HepG2 (cell line): ENCODE measurements around the gene FITM1. TPM values are rescaled to one million over a fixed set of nuclear protein-coding genes. Genes with fewer than 3 reads are reported as not detected.

ENCODE experiments used
- ADNP ChIP-seq: sonication (generic); formaldehyde crosslinking; IDR thresholded peaks from 2 replicates; pipeline ENCODE4 v1.4.0; 2020; ENCODE audit warnings: missing genetic modification reagents
- CREB1 ChIP-seq, 2 experiments: fragments of 450-650 bp in 1 of 2; IDR thresholded peaks; 2 replicates each; pipeline ENCODE4 v1.6.1; 2016 to 2017; ENCODE audit warnings: control low read depth in 1 of 2, mild to moderate bottlenecking in 1 of 2, missing compliant biosample characterization in 1 of 2, missing genetic modification characterization in 1 of 2
- DPF2 ChIP-seq: sonication (generic); formaldehyde crosslinking; IDR thresholded peaks from 2 replicates; pipeline ENCODE4 v1.4.0; 2020; ENCODE audit warnings: mild to moderate bottlenecking, low read depth, missing genetic modification reagents, borderline replicate concordance
- FOXK1 ChIP-seq: sonication (generic); formaldehyde crosslinking; IDR thresholded peaks from 2 replicates; pipeline ENCODE4 v1.4.0; 2020; ENCODE audit warnings: low read depth, missing genetic modification reagents, borderline replicate concordance
- HES4 ChIP-seq: sonication (generic); formaldehyde crosslinking; IDR thresholded peaks from 2 replicates; pipeline ENCODE4 v1.9.0; 2021; ENCODE audit warnings: mild to moderate bottlenecking, missing genetic modification reagents, borderline replicate concordance
- JARID2 ChIP-seq: sonication (generic); formaldehyde crosslinking; IDR thresholded peaks from 2 replicates; pipeline ENCODE4 v1.8.1; 2023; ENCODE audit warnings: missing genetic modification reagents, inconsistent platforms; ENCODE audit not compliant: insufficient replicate concordance
- MIER3 ChIP-seq: IDR thresholded peaks from 2 replicates; pipeline ENCODE4 v1.6.1; 2016; ENCODE audit warnings: missing compliant biosample characterization, borderline replicate concordance
- RAD21 ChIP-seq: fragments of 450-650 bp; formaldehyde crosslinking; IDR thresholded peaks from 2 replicates; pipeline ENCODE4 v1.5.0; 2020; ENCODE audit warnings: mild to moderate bottlenecking
- SIN3B ChIP-seq: fragments of 150-350 bp; IDR thresholded peaks from 2 replicates; pipeline ENCODE4 v1.6.1; 2014; ENCODE audit warnings: low read length
- TCF7L2 ChIP-seq: IDR thresholded peaks from 2 replicates; pipeline ENCODE4 v1.6.1; 2011; ENCODE audit warnings: mild to moderate bottlenecking, low read depth, low read length, moderate library complexity
- ZFP1 ChIP-seq: IDR thresholded peaks from 2 replicates; pipeline ENCODE4 v1.6.1; 2016
- ZNF33A ChIP-seq: sonication (generic); formaldehyde crosslinking; IDR thresholded peaks from 2 replicates; pipeline ENCODE4 v1.5.1; 2020; ENCODE audit warnings: missing genetic modification reagents, mild to moderate bottlenecking, moderate library complexity, borderline replicate concordance
- ZZZ3 ChIP-seq: sonication (generic); formaldehyde crosslinking; IDR thresholded peaks from 2 replicates; pipeline ENCODE4 v1.4.0; 2020; ENCODE audit warnings: missing genetic modification reagents, mild to moderate bottlenecking, borderline replicate concordance
- polyA plus RNA-seq, 8 experiments: library from polyadenylated mRNA; depleted of rRNA in 3 of 8; stranded (reverse) in 7 of 8; unstranded in 1 of 8; fragments of >200 nt; fragmentation: Illumina TruSeq in 4 of 8; extraction: Trizol in 4 of 8; gene quantifications; 2 replicates each; pipeline versions ENCODE4 v1.2.1 to v1.2.3, GENCODE V29; 2011 to 2016; ENCODE audit warnings: low read depth in 4 of 8, missing spikeins in 1 of 8, mixed read lengths in 1 of 8; ENCODE audit not compliant: insufficient read depth in 1 of 8
- total RNA-seq, 5 experiments: library from RNA; depleted of rRNA; stranded (reverse); fragments of >200 nt; fragmentation: Illumina TruSeq; extraction: Trizol; gene quantifications; 2 replicates each; pipeline ENCODE4 v1.2.3, GENCODE V29; 2016; ENCODE audit warnings: low read depth in 1 of 5
- TF ChIP-seq, protein P1 (sequence below): IDR thresholded peaks from 2 replicates; pipeline ENCODE4 v1.6.1; 2016; ENCODE audit warnings: mild to moderate bottlenecking, missing biosample characterization, missing genetic modification reagents
- TF ChIP-seq, protein P2 (sequence below): sonication (generic); formaldehyde crosslinking; IDR thresholded peaks from 2 replicates; pipeline ENCODE4 v1.5.1; 2020; ENCODE audit warnings: mild to moderate bottlenecking, missing genetic modification reagents, moderate library complexity
- TF ChIP-seq, protein P3 (sequence below): sonication (generic); formaldehyde crosslinking; IDR thresholded peaks from 2 replicates; pipeline ENCODE4 v1.5.0; 2020; ENCODE audit warnings: mild to moderate bottlenecking, missing genetic modification reagents, borderline replicate concordance

Gene FITM1
- total and polyA plus RNA-seq, 2 of the 13 experiments (the other 11 are each of a cell fraction or from before 2014, with no cell fraction given), result 2.7 to 5.8 TPM

DNA sequence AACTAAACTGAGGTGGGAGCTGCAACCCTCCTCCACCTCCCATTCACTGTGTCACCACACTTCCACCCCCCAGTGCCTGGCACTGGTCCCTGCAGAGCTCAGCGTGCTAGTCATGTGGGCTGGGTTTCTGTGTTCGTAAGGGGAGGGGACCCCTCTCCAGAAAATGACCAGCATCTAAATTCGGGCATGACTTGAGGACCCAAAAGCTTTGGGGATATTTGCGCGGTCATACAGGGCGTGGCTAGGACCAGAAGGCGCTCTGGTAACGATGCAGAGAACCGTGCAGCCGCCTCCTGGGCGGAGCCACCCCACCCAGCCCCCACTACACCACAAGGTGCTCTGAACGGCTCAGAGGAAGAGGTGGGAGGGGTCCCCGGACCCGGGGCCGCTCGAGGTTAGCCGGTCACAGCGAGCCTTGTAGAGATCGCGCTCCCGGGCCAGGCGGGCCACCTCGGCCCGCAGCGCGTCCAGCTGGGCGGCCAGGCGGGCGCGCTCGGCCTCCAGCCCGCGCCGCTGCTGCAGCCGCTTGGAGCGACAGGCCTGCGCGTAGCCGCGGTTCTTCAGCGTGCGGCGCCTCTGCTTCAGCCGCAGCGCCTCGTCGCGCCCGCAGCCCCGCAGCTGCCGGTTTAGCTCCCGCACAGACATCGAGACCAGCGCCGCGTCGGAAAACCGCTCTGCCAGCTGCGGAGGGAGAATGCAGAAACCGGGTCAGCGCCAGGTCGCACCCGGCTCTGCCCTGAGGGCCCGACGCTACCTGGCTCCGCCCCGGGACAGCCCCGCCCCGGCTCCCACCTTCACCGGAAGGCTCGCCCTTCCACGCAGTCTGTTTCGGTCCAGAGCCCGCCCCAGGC lies 49.3 kb upstream of the FITM1 start (continued):
- TF ChIP-seq FOXK1 (no peak), SIN3B (no peak), ZNF33A (CRISPR knock-in tag) (no peak), JARID2 (CRISPR knock-in tag) (no peak), MIER3 (CRISPR knock-in tag) (no peak), CREB1 (IDR thresholded peaks at IDR 0.05) (no peak), CREB1 (CRISPR knock-in tag; IDR thresholded peaks at IDR 0.05) (no peak), HES4 (CRISPR knock-in tag) (peak; percentile 68; the same call in 1 of the 2 replicates), TCF7L2 (no peak), ZFP1 (no peak), ZZZ3 (no peak), DPF2 (CRISPR knock-in tag) (no peak), RAD21 (peak; percentile 55; the same call in 1 of the 2 replicates), ADNP (CRISPR knock-in tag) (no peak)
- TF ChIP-seq, protein P1, sequence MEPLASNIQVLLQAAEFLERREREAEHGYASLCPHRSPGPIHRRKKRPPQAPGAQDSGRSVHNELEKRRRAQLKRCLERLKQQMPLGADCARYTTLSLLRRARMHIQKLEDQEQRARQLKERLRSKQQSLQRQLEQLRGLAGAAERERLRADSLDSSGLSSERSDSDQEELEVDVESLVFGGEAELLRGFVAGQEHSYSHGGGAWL (CRISPR knock-in tag), result peak; percentile 90; the same call in 1 of the 2 replicates
- TF ChIP-seq, protein P2, sequence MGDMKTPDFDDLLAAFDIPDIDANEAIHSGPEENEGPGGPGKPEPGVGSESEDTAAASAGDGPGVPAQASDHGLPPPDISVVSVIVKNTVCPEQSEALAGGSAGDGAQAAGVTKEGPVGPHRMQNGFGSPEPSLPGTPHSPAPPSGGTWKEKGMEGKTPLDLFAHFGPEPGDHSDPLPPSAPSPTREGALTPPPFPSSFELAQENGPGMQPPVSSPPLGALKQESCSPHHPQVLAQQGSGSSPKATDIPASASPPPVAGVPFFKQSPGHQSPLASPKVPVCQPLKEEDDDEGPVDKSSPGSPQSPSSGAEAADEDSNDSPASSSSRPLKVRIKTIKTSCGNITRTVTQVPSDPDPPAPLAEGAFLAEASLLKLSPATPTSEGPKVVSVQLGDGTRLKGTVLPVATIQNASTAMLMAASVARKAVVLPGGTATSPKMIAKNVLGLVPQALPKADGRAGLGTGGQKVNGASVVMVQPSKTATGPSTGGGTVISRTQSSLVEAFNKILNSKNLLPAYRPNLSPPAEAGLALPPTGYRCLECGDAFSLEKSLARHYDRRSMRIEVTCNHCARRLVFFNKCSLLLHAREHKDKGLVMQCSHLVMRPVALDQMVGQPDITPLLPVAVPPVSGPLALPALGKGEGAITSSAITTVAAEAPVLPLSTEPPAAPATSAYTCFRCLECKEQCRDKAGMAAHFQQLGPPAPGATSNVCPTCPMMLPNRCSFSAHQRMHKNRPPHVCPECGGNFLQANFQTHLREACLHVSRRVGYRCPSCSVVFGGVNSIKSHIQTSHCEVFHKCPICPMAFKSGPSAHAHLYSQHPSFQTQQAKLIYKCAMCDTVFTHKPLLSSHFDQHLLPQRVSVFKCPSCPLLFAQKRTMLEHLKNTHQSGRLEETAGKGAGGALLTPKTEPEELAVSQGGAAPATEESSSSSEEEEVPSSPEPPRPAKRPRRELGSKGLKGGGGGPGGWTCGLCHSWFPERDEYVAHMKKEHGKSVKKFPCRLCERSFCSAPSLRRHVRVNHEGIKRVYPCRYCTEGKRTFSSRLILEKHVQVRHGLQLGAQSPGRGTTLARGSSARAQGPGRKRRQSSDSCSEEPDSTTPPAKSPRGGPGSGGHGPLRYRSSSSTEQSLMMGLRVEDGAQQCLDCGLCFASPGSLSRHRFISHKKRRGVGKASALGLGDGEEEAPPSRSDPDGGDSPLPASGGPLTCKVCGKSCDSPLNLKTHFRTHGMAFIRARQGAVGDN, result peak; percentile 94
- TF ChIP-seq, protein P3, sequence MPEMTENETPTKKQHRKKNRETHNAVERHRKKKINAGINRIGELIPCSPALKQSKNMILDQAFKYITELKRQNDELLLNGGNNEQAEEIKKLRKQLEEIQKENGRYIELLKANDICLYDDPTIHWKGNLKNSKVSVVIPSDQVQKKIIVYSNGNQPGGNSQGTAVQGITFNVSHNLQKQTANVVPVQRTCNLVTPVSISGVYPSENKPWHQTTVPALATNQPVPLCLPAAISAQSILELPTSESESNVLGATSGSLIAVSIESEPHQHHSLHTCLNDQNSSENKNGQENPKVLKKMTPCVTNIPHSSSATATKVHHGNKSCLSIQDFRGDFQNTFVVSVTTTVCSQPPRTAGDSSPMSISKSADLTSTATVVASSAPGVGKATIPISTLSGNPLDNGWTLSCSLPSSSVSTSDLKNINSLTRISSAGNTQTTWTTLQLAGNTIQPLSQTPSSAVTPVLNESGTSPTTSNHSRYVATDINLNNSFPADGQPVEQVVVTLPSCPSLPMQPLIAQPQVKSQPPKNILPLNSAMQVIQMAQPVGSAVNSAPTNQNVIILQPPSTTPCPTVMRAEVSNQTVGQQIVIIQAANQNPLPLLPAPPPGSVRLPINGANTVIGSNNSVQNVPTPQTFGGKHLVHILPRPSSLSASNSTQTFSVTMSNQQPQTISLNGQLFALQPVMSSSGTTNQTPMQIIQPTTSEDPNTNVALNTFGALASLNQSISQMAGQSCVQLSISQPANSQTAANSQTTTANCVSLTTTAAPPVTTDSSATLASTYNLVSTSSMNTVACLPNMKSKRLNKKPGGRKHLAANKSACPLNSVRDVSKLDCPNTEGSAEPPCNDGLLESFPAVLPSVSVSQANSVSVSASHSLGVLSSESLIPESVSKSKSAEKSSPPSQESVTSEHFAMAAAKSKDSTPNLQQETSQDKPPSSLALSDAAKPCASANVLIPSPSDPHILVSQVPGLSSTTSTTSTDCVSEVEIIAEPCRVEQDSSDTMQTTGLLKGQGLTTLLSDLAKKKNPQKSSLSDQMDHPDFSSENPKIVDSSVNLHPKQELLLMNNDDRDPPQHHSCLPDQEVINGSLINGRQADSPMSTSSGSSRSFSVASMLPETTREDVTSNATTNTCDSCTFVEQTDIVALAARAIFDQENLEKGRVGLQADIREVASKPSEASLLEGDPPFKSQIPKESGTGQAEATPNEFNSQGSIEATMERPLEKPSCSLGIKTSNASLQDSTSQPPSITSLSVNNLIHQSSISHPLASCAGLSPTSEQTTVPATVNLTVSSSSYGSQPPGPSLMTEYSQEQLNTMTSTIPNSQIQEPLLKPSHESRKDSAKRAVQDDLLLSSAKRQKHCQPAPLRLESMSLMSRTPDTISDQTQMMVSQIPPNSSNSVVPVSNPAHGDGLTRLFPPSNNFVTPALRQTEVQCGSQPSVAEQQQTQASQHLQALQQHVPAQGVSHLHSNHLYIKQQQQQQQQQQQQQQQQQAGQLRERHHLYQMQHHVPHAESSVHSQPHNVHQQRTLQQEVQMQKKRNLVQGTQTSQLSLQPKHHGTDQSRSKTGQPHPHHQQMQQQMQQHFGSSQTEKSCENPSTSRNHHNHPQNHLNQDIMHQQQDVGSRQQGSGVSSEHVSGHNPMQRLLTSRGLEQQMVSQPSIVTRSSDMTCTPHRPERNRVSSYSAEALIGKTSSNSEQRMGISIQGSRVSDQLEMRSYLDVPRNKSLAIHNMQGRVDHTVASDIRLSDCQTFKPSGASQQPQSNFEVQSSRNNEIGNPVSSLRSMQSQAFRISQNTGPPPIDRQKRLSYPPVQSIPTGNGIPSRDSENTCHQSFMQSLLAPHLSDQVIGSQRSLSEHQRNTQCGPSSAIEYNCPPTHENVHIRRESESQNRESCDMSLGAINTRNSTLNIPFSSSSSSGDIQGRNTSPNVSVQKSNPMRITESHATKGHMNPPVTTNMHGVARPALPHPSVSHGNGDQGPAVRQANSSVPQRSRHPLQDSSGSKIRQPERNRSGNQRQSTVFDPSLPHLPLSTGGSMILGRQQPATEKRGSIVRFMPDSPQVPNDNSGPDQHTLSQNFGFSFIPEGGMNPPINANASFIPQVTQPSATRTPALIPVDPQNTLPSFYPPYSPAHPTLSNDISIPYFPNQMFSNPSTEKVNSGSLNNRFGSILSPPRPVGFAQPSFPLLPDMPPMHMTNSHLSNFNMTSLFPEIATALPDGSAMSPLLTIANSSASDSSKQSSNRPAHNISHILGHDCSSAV, result no peak
